H1 (cell line): ENCODE data around the gene PDE2A. TPM values are rescaled to one million over a fixed set of nuclear protein-coding genes. Genes with fewer than 3 reads are reported as not detected.

Experiments
- CTCF ChIA-PET: fragments of 300-600 bp; sonication (Branson Sonifier 250); formaldehyde crosslinking; loops from one replicate; lab custom pipeline; 2021; ENCODE audit not compliant: partially characterized antibody; lab: Charles Lee
- POLR2A ChIA-PET: fragments of 300-600 bp; sonication (Branson Sonifier 250); formaldehyde crosslinking; loops from one replicate; lab custom pipeline; 2021; ENCODE audit warnings: inconsistent platforms; ENCODE audit not compliant: partially characterized antibody; lab: Charles Lee
- DNase-seq, 2 experiments: peaks; one replicate each; pipeline versions ENCODE4 v3.0.0 to v3.0.0-alpha.2; 2010 to 2022; ENCODE audit warnings: low spot score in 2 of 2, low read depth in 1 of 2, mixed read lengths in 1 of 2
- FAIRE-seq: peaks from 2 replicates; lab custom pipeline; 2011; peaks lifted over from hg19 to GRCh38; lab: Jason Lieb, UNC
- H2AFZ ChIP-seq: 2 replicates; pipeline ENCODE4 v1.8.1; 2012; ENCODE audit warnings: low read length, inconsistent platforms
- H2AK5ac ChIP-seq: 2 replicates; pipeline ENCODE4 v1.6.1; 2013; ENCODE audit warnings: low read depth, low read length
- H2BK120ac ChIP-seq: replicated peaks from 2 replicates; pipeline ENCODE3; 2013; ENCODE audit warnings: low read depth, low read length, inconsistent platforms
- H2BK12ac ChIP-seq: 2 replicates; pipeline ENCODE4 v1.6.1; 2013; ENCODE audit warnings: low read depth, low read length
- H2BK15ac ChIP-seq: 2 replicates; pipeline ENCODE4 v1.6.1; 2013; ENCODE audit warnings: low read length
- H2BK20ac ChIP-seq: 2 replicates; pipeline ENCODE4 v1.6.1; 2013; ENCODE audit warnings: low read length
- H2BK5ac ChIP-seq: 2 replicates; pipeline ENCODE4 v1.6.1; 2013; ENCODE audit warnings: low read depth, low read length
- H3K14ac ChIP-seq: 2 replicates; pipeline ENCODE4 v1.6.1; 2013; ENCODE audit warnings: inconsistent platforms; ENCODE audit not compliant: insufficient read length
- H3K18ac ChIP-seq: 2 replicates; pipeline ENCODE4 v1.6.1; 2013; ENCODE audit warnings: low read length; ENCODE audit errors: extremely low read depth
- H3K23ac ChIP-seq: 2 replicates; pipeline ENCODE4 v1.6.1; 2013; ENCODE audit warnings: inconsistent platforms; ENCODE audit not compliant: insufficient read length
- H3K23me2 ChIP-seq: 2 replicates; pipeline ENCODE4 v1.6.1; 2013; ENCODE audit warnings: low read depth, low read length
- H3K27ac ChIP-seq: 2 replicates; pipeline ENCODE4 v1.6.1; 2011; ENCODE audit warnings: low read depth, low read length, inconsistent platforms
- H3K27me3 ChIP-seq, 4 experiments: replicated peaks in 1 of 4; 1 replicate in 1 of 4; 2 replicates in 3 of 4; pipeline versions ENCODE4 v1.6.1 to v1.8.1; 2011 to 2013; ENCODE audit warnings: low read length in 3 of 4, mild to moderate bottlenecking in 3 of 4, inconsistent platforms in 2 of 4, mixed read lengths in 2 of 4, moderate library complexity in 1 of 4; ENCODE audit not compliant: control insufficient read depth in 3 of 4, insufficient read depth in 3 of 4; ENCODE audit errors: extremely low read depth in 1 of 4
- H3K36me3 ChIP-seq, 4 experiments: 2 replicates each; pipeline versions ENCODE4 v1.6.1 to v1.8.1; 2011 to 2013; ENCODE audit warnings: mild to moderate bottlenecking in 4 of 4, low read length in 3 of 4, moderate library complexity in 2 of 4, control low read depth in 1 of 4, inconsistent platforms in 1 of 4; ENCODE audit not compliant: insufficient read depth in 4 of 4, control insufficient read depth in 2 of 4
- H3K4ac ChIP-seq: replicated peaks from 2 replicates; pipeline ENCODE3; 2013; ENCODE audit warnings: low read length, low read depth, mixed read lengths, inconsistent platforms; ENCODE audit not compliant: insufficient read length
- H3K4me1 ChIP-seq, 4 experiments: replicated peaks in 1 of 4; 1 replicate in 1 of 4; 2 replicates in 3 of 4; pipeline versions ENCODE4 v1.6.1 to v1.8.1; 2011 to 2013; ENCODE audit warnings: low read length in 3 of 4, inconsistent platforms in 2 of 4, mixed read lengths in 1 of 4; ENCODE audit not compliant: insufficient read depth in 4 of 4, control insufficient read depth in 3 of 4
- H3K4me2 ChIP-seq, 2 experiments: 2 replicates each; pipeline versions ENCODE4 v1.6.1 to v1.8.1; 2011 to 2013; ENCODE audit warnings: low read depth in 2 of 2, low read length in 2 of 2, control low read depth in 1 of 2, inconsistent platforms in 1 of 2, mild to moderate bottlenecking in 1 of 2; ENCODE audit not compliant: insufficient read depth in 1 of 2
- H3K4me3 ChIP-seq, 4 experiments: fragments of 200-600, 300-600 bp in 1 of 4; sonication (generic), shearing (Covaris generic), sonication (Bioruptor Twin) in 1 of 4; 2 replicates each; pipeline versions ENCODE4 v1.5.1 to v1.8.1; 2011 to 2016; ENCODE audit warnings: low read length in 4 of 4, low read depth in 3 of 4, control low read depth in 2 of 4, inconsistent platforms in 2 of 4, mild to moderate bottlenecking in 2 of 4, mixed read lengths in 1 of 4, moderate library complexity in 1 of 4; ENCODE audit not compliant: insufficient read depth in 2 of 4; ENCODE audit errors: extremely low read depth in 1 of 4
- H3K56ac ChIP-seq: replicated peaks from 2 replicates; pipeline ENCODE3; 2013; ENCODE audit warnings: low read depth, mild to moderate bottlenecking, mixed read lengths, low read length, inconsistent platforms; ENCODE audit not compliant: insufficient read length
- H3K79me1 ChIP-seq: 2 replicates; pipeline ENCODE4 v1.6.1; 2013; ENCODE audit warnings: low read depth, low read length, control low read depth
- H3K79me2 ChIP-seq, 2 experiments: 2 replicates each; pipeline versions ENCODE4 v1.6.1 to v1.8.1; 2012 to 2013; ENCODE audit warnings: low read length in 2 of 2, mild to moderate bottlenecking in 2 of 2, inconsistent platforms in 1 of 2; ENCODE audit not compliant: insufficient read depth in 2 of 2, control insufficient read depth in 1 of 2
- H3K9ac ChIP-seq, 4 experiments: replicated peaks in 1 of 4; 1 replicate in 1 of 4; 2 replicates in 3 of 4; pipeline versions ENCODE4 v1.6.1 to v1.8.1; 2011 to 2013; ENCODE audit warnings: low read depth in 3 of 4, low read length in 3 of 4, control low read depth in 2 of 4, mild to moderate bottlenecking in 2 of 4, moderate library complexity in 2 of 4, inconsistent platforms in 1 of 4; ENCODE audit errors: extremely low read depth in 1 of 4
- H3K9me3 ChIP-seq, 2 experiments: 2 replicates each; pipeline versions ENCODE4 v1.6.1 to v1.8.1; 2012 to 2013; ENCODE audit warnings: mild to moderate bottlenecking in 2 of 2, moderate library complexity in 2 of 2, control low read depth in 1 of 2, inconsistent platforms in 1 of 2, low read depth in 1 of 2, low read length in 1 of 2, mixed read lengths in 1 of 2; ENCODE audit not compliant: insufficient read depth in 2 of 2
- H4K20me1 ChIP-seq, 2 experiments: replicated peaks in 1 of 2; 2 replicates each; pipeline versions ENCODE3 to v1.8.1; 2011 to 2013; ENCODE audit warnings: inconsistent platforms in 2 of 2, low read length in 2 of 2, mild to moderate bottlenecking in 1 of 2; ENCODE audit not compliant: insufficient read depth in 2 of 2, control insufficient read depth in 1 of 2
- H4K5ac ChIP-seq: 2 replicates; pipeline ENCODE4 v1.6.1; 2013; ENCODE audit warnings: low read length, low read depth, mixed read lengths, inconsistent platforms; ENCODE audit not compliant: insufficient read length
- H4K8ac ChIP-seq: 2 replicates; pipeline ENCODE4 v1.8.0; 2013; ENCODE audit warnings: mild to moderate bottlenecking, moderate library complexity, low read length, inconsistent platforms; ENCODE audit not compliant: insufficient read depth; ENCODE audit errors: extremely low read depth
- H4K91ac ChIP-seq: replicated peaks from 2 replicates; pipeline ENCODE3; 2013; ENCODE audit warnings: low read length, mixed read lengths, inconsistent platforms; ENCODE audit not compliant: insufficient read length
- BACH1 ChIP-seq: IDR thresholded peaks from 2 replicates; pipeline ENCODE4 v1.6.1; 2012; ENCODE audit warnings: low read length, improper control_type of control experiment
- CTBP2 ChIP-seq: IDR thresholded peaks from 2 replicates; pipeline ENCODE4 v1.7.0; 2011; ENCODE audit warnings: borderline replicate concordance, mild to moderate bottlenecking, moderate library complexity, mixed read lengths, low read length; ENCODE audit not compliant: insufficient read depth, insufficient read length
- MAX ChIP-seq: IDR thresholded peaks from 2 replicates; pipeline ENCODE4 v1.6.1; 2012; ENCODE audit warnings: inconsistent platforms
- POLR2AphosphoS5 ChIP-seq: IDR thresholded peaks from 2 replicates; pipeline ENCODE4 v1.6.1; 2011; ENCODE audit warnings: low read depth, low read length
- RXRA ChIP-seq: IDR thresholded peaks from 2 replicates; pipeline ENCODE4 v1.6.1; 2011; ENCODE audit warnings: low read depth, mild to moderate bottlenecking, low read length, moderate library complexity; ENCODE audit not compliant: insufficient read depth
- TAF1 ChIP-seq: IDR thresholded peaks from 2 replicates; pipeline ENCODE4 v1.6.1; 2011; ENCODE audit warnings: mild to moderate bottlenecking, low read depth, low read length
- WGBS, 2 experiments: shearing (Covaris generic) in 1 of 2; methylation state at CpG; one replicate each; pipeline versions ENCODE4 v1.1.6 to v1.1.7; 2013 to 2015; ENCODE audit warnings: low lambda C conversion rate in 2 of 2, mixed read lengths in 2 of 2, inconsistent platforms in 1 of 2, low coverage in 1 of 2, missing lambda C conversion rate in 1 of 2; ENCODE audit not compliant: insufficient replicate concordance in 2 of 2, insufficient coverage in 1 of 2, insufficient read length in 1 of 2; ENCODE audit errors: extremely low coverage in 1 of 2, missing lambda C conversion rate in 1 of 2; 5-methylcytosine and 5-hydroxymethylcytosine counted together
- polyA plus RNA-seq, 7 experiments: library from polyadenylated mRNA; depleted of rRNA in 3 of 7; stranded (reverse) in 5 of 7; unstranded in 2 of 7; fragments of >200 nt in 5 of 7; fragments of 200-250 nt in 2 of 7; gene quantifications; 1 replicate in 5 of 7; 2 replicates in 1 of 7; 4 replicates in 1 of 7; pipeline versions ENCODE4 v1.2.1 to v1.2.3, GENCODE V29; 2011 to 2013; ENCODE audit warnings: missing spikeins in 2 of 7, mixed read lengths in 2 of 7
- total RNA-seq: library from RNA; stranded (reverse); fragmentation: NEBNext Ultra II Directional; extraction: Animal tissue kit (Norgen Biotek cat#: 25700); gene quantifications from 2 replicates; pipeline ENCODE4 v1.2.1, GENCODE V29; 2021

PDE2A gene
- total and polyA plus RNA-seq, 2 of the 8 experiments (the other 6 are each of a cell fraction or from before 2014, with no cell fraction given), result 3.4 to 7.1 TPM

- Histone ChIP-seq H2BK120ac (no peak overlapping the region), H2BK5ac (no peak overlapping the region), H3K4ac (no peak overlapping the region), H3K4me3 (no peak overlapping the region), H3K14ac (no peak overlapping the region), H3K27ac (no peak overlapping the region), H3K36me3 (peaks cover 0 to 3% (median 1%) of the 10 kb centered on the region in 4 experiments; a peak in 3 of 8 replicates), H3K23ac (no peak overlapping the region), H2BK20ac (no peak overlapping the region), H4K91ac (no peak overlapping the region), H3K56ac (no peak overlapping the region), H3K18ac (no peak overlapping the region), H2AFZ (no peak overlapping the region), H3K9ac (no peak overlapping the region), H4K5ac (no peak overlapping the region), H4K8ac (no peak overlapping the region), H3K4me2 (no peak overlapping the region), H3K23me2 (no peaks in the 10 kb centered on the region), H2BK12ac (no peak overlapping the region), H3K4me1 (peaks cover 0 to 6% (median 2%) of the 10 kb centered on the region in 4 experiments; a peak in 1 of 7 replicates), H3K9me3 (no peaks in the 10 kb centered on the region), H2BK15ac (no peak overlapping the region), H2AK5ac (no peak overlapping the region), H3K79me2 (no peaks in the 10 kb centered on the region), H4K20me1 (peaks cover 7 to 20% of the 10 kb centered on the region in 2 experiments), H3K27me3 (no peaks in the 10 kb centered on the region), H3K79me1 (no peaks in the 10 kb centered on the region)
- WGBS, 2 experiments, result 95% methylated on average over 7 of the region's 7 CpGs; no CpG with 5 or more reads in 1 of the 2 experiments
- POLR2A ChIA-PET, result interaction anchor here (1.2 kb wide), 1 partner anchor 10 kb away, joined by 3 read pairs; no protein-coding TSS in a partner anchor
- CTCF ChIA-PET, result interaction anchor here (1.2 to 19.1 kb wide), 5 partner anchors 12 to 98 kb away, joined by 3 to 384 read pairs (median 97); partner anchors contain the start of gene PDE2A
- no peak for FAIRE-seq
- no peak for DNase-seq
- TF ChIP-seq MAX (no peak), CTBP2 (no peak), TAF1 (no peak), POLR2AphosphoS5 (no peak), RXRA (no peak), BACH1 (no peak)
Measured at GRCh38 chr11:72687326-72687725, 13.1 kb upstream of the PDE2A start.
